OCI-LY7 (cell line): ENCODE data around the gene TENT5C. TPM values are rescaled to one million over a fixed set of nuclear protein-coding genes. Genes with fewer than 3 reads are reported as not detected.

ENCODE experiments used
- BruUV-seq: library from RNA; stranded (reverse); fragments of 400-500 nt; replicated peaks from 2 replicates; lab custom pipeline; 2021; lab: Mats Ljungman, UMichigan
- CTCF ChIA-PET: fragments of 300-600 bp; sonication (Branson Sonifier 250); formaldehyde crosslinking; loops from one replicate; lab custom pipeline; 2022; ENCODE audit warnings: antibody characterized with exemption; ENCODE audit not compliant: unreplicated experiment; lab: Charles Lee
- POLR2A ChIA-PET: fragments of 300-600 bp; sonication (Branson Sonifier 250); formaldehyde crosslinking; loops from one replicate; lab custom pipeline; 2022; ENCODE audit warnings: antibody characterized with exemption; lab: Charles Lee
- DNase-seq: peaks from one replicate; pipeline ENCODE4 v3.0.0-alpha.2; 2015; ENCODE audit warnings: low spot score
- H2AFZ ChIP-seq: fragments of 200-600 bp; sonication (generic), shearing (Covaris generic); 2 replicates; pipeline ENCODE4 v1.6.1; 2014; ENCODE audit warnings: mild to moderate bottlenecking, antibody characterized with exemption, low read length, moderate library complexity
- H3K27ac ChIP-seq: fragments of 200-600 bp; sonication (generic); 2 replicates; pipeline ENCODE4 v1.5.1; 2014; ENCODE audit warnings: mixed run types, low read depth, mild to moderate bottlenecking, moderate library complexity, low read length, inconsistent platforms; ENCODE audit not compliant: poor library complexity, severe bottlenecking
- H3K36me3 ChIP-seq: fragments of 200-600 bp; sonication (generic); 2 replicates; pipeline ENCODE4 v1.6.1; 2014; ENCODE audit warnings: mild to moderate bottlenecking, antibody characterized with exemption, low read length, moderate library complexity, mixed read lengths; ENCODE audit not compliant: insufficient read depth
- H3K4me1 ChIP-seq: fragments of 200-600 bp; sonication (generic); 2 replicates; pipeline ENCODE4 v1.5.1; 2014; ENCODE audit warnings: mild to moderate bottlenecking, low read length; ENCODE audit not compliant: insufficient read depth, poor library complexity, severe bottlenecking
- H3K4me2 ChIP-seq: fragments of 200-600 bp; sonication (generic); 2 replicates; pipeline ENCODE4 v1.6.1; 2014; ENCODE audit warnings: mild to moderate bottlenecking, low read length
- H3K4me3 ChIP-seq: fragments of 200-600 bp; sonication (generic); 2 replicates; pipeline ENCODE4 v1.5.1; 2014; ENCODE audit warnings: mild to moderate bottlenecking, low read depth, low read length; ENCODE audit not compliant: poor library complexity, severe bottlenecking
- H3K79me2 ChIP-seq: fragments of 200-600 bp; sonication (generic); 2 replicates; pipeline ENCODE4 v1.6.1; 2016; ENCODE audit warnings: low read depth, mild to moderate bottlenecking, low read length, moderate library complexity, mixed read lengths; ENCODE audit not compliant: insufficient read depth
- H3K9me2 ChIP-seq: fragments of 200-600 bp; sonication (generic); 2 replicates; pipeline ENCODE4 v1.6.1; 2016; ENCODE audit warnings: mild to moderate bottlenecking, low read length, mixed read lengths; ENCODE audit not compliant: insufficient read depth
- H3K9me3 ChIP-seq: fragments of 200-600 bp; sonication (generic); 2 replicates; pipeline ENCODE4 v1.6.1; 2014; ENCODE audit warnings: mild to moderate bottlenecking, mixed run types, low read length, mixed read lengths
- H4K20me1 ChIP-seq: fragments of 200-600 bp; sonication (generic); 2 replicates; pipeline ENCODE4 v1.6.1; 2014; ENCODE audit warnings: mild to moderate bottlenecking, antibody characterized with exemption, low read length, moderate library complexity, mixed read lengths; ENCODE audit not compliant: insufficient read depth
- EZH2phosphoT487 ChIP-seq: fragments of 200-600 bp; sonication (generic); IDR thresholded peaks from 2 replicates; pipeline ENCODE4 v1.6.1; 2018; ENCODE audit warnings: low read depth, borderline replicate concordance, mild to moderate bottlenecking, mixed run types, antibody characterized with exemption, low read length, moderate library complexity, mixed read lengths
- intact Hi-C: fragments of 100-400 bp; cut with micrococcal nuclease; formaldehyde crosslinking; loops from one replicate; pipeline ENCODE4 v1.10.0; 2022; ENCODE audit not compliant: unreplicated experiment
- total RNA-seq, 2 experiments: library from RNA; depleted of rRNA in 1 of 2; stranded (reverse); fragments of >200 nt in 1 of 2; shearing (Covaris generic) in 1 of 2; gene quantifications; 2 replicates each; pipeline ENCODE4 v1.2.3, GENCODE V29; 2014 to 2022
- TF ChIP-seq, protein P1 (sequence below): fragments of 200-600 bp; sonication (generic); conservative IDR thresholded peaks from 2 replicates; pipeline ENCODE4 v1.5.1; 2014; ENCODE audit warnings: mild to moderate bottlenecking, antibody characterized with exemption, low read length, moderate library complexity, mixed read lengths

The TENT5C gene
- total RNA-seq, 2 experiments from 2014 or later: 13.3 to 31.1 TPM

DNA sequence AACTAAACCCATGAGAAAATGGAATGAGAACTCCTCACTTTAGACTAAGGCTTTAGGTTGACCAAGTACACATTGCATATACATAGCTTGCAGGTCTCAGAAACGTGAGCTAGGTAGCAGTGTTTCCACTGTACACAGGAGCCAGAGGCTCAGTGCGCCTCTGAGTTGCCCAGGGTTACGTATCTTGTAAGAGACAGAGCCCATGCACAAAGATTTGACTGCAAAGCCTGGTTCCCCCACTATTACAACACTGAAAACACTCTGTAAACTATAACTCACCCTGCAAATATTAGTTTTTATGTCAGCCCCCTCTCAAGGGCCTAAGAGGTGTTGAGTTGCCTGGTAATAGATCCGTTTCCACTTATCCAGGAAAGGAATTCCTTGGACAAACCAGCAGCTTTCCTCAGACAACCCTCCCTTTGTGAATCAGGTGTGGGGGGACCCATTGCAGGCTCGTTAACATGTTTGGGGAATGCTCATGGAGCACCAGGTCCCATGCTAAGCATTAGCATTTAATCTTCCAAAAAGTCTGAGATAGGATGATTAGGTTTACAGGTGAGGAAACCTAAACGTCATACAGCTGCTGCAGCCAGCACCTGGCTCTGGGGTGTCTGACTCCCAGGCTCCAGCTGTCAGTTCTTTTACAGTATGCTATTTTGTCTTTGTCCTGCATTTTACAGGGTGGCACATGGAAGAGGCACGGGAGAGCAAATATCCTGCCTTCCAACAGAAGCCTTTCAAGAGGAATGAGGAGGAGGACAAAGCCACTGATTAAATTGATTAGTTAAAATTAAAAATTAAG, 25.7 kb downstream of the TENT5C start:
- Histone ChIP-seq H3K4me3 (peak overlapping the region; percentile 56), H3K9me3 (no peaks in the 10 kb centered on the region), H3K4me1 (peaks cover 99% of the 10 kb centered on the region), H3K79me2 (peaks cover 19% of the 10 kb centered on the region; the same call in 1 of the 2 replicates), H3K27ac (peak overlapping the region; percentile 85), H3K36me3 (no peaks in the 10 kb centered on the region), H3K4me2 (peak overlapping the region; percentile 86), H4K20me1 (no peaks in the 10 kb centered on the region), H2AFZ (no peak overlapping the region), H3K9me2 (no peaks in the 10 kb centered on the region)
- peak; percentile 82 for DNase-seq
- intact Hi-C loops: loop anchor here (1.0 to 10.0 kb wide), 5 partner anchors 23 to 293 kb away; partner anchors contain the start of genes GDAP2 and WDR3
- BruUV-seq: no TSS peak
- POLR2A ChIA-PET: interaction anchor here (1.0 to 29.0 kb wide), 6 partner anchors 18 to 97 kb away, joined by 3 to 760 read pairs (median 22); partner anchors contain the start of gene TENT5C
- CTCF ChIA-PET: interaction anchor here (0.9 to 2.8 kb wide), 7 partner anchors 19 to 97 kb away, joined by 3 to 16 read pairs (median 11); no protein-coding TSS in a partner anchor
- TF ChIP-seq, protein P1, sequence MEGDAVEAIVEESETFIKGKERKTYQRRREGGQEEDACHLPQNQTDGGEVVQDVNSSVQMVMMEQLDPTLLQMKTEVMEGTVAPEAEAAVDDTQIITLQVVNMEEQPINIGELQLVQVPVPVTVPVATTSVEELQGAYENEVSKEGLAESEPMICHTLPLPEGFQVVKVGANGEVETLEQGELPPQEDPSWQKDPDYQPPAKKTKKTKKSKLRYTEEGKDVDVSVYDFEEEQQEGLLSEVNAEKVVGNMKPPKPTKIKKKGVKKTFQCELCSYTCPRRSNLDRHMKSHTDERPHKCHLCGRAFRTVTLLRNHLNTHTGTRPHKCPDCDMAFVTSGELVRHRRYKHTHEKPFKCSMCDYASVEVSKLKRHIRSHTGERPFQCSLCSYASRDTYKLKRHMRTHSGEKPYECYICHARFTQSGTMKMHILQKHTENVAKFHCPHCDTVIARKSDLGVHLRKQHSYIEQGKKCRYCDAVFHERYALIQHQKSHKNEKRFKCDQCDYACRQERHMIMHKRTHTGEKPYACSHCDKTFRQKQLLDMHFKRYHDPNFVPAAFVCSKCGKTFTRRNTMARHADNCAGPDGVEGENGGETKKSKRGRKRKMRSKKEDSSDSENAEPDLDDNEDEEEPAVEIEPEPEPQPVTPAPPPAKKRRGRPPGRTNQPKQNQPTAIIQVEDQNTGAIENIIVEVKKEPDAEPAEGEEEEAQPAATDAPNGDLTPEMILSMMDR: peak; percentile 60
- no peak for TF ChIP-seq EZH2phosphoT487

DNA sequence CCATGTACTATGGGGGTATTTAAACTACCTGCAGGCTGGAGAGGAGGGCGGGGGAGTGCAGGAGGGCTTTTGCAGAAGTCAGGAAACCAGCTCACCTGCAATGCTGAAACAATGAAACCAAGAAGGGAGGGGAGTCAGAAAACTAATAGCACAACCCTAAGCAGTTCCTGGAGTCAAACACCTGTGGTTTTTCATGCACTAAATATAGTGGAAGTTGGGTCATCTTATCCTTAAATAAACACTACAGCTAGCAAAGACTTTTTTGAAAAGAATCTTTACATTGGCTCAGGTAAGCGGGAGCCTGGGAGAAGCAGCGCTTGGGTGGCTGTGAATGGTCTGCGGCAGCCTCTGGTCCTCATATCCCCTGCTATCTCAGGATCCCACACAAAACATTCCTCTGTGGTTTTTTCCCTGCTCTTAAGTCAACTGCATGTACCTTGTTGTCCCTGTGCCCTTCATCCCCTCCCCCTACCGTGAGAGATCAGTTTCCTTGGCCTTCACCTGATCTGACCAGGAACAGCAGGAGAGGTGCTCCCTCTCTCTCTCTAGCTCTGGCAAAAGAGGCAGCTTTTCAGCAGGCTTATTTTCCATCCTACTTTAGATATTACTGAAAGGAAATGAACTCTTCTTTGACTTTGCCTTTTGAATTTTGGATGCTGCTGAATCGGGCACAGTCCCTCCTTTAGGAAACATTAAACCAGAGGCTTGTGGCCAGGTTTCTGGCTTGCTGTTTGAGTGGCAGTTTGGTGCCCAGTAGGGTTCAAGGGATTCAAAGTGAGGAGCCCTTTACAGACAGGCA, 26.6 kb downstream of the TENT5C start:
- H3K4me1 ChIP-seq: peaks cover 99% of the 10 kb centered on the region
- POLR2A ChIA-PET: interaction anchor here (0.7 to 29.0 kb wide), 11 partner anchors 9 to 98 kb away, joined by 3 to 760 read pairs (median 4); partner anchors contain the start of gene TENT5C
- BruUV-seq: no TSS peak
- H2AFZ ChIP-seq: no peak overlapping the region
- no peaks in the 10 kb centered on the region for H3K9me3 ChIP-seq
- no peak for TF ChIP-seq EZH2phosphoT487
- TF ChIP-seq, protein P1: no peak
- H3K4me2 ChIP-seq: peak overlapping the region; percentile 86
- CTCF ChIA-PET: interaction anchor here (0.7 to 2.8 kb wide), 8 partner anchors 17 to 98 kb away, joined by 3 to 16 read pairs (median 7); no protein-coding TSS in a partner anchor
- no peaks in the 10 kb centered on the region for H4K20me1 ChIP-seq
- peaks cover 12% of the 10 kb centered on the region; the same call in 1 of the 2 replicates for H3K79me2 ChIP-seq
- peak overlapping the region; percentile 85 for H3K27ac ChIP-seq
- intact Hi-C loops: loop anchor here (1.0 to 10.0 kb wide), 4 partner anchors 22 to 292 kb away; partner anchors contain the start of genes GDAP2 and WDR3
- peak; percentile 83 for DNase-seq
- H3K36me3 ChIP-seq: no peaks in the 10 kb centered on the region
- H3K4me3 ChIP-seq: peak overlapping the region; percentile 56
- H3K9me2 ChIP-seq: no peaks in the 10 kb centered on the region
